Stimulated activated CD4-positive, alpha-beta T cell treated with anti-CD3 and anti-CD28 coated beads, Interleukin-12 subunit alpha, Interleukin-12 subunit beta, amount 100 ng/mL, for 24 hours (primary cell): ENCODE measurements around the gene FAM181B.
A peak's percentile ranks its signal among the peaks of the same experiment; 100 is the strongest.

Experiments used
- DNase-seq, 2 experiments: peaks; one replicate each; pipeline ENCODE4 v3.0.0-alpha.2; 2020; ENCODE audit warnings: low read depth in 2 of 2

The FAM181B gene, protein sequence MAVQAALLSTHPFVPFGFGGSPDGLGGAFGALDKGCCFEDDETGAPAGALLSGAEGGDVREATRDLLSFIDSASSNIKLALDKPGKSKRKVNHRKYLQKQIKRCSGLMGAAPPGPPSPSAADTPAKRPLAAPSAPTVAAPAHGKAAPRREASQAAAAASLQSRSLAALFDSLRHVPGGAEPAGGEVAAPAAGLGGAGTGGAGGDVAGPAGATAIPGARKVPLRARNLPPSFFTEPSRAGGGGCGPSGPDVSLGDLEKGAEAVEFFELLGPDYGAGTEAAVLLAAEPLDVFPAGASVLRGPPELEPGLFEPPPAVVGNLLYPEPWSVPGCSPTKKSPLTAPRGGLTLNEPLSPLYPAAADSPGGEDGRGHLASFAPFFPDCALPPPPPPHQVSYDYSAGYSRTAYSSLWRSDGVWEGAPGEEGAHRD

DNA sequence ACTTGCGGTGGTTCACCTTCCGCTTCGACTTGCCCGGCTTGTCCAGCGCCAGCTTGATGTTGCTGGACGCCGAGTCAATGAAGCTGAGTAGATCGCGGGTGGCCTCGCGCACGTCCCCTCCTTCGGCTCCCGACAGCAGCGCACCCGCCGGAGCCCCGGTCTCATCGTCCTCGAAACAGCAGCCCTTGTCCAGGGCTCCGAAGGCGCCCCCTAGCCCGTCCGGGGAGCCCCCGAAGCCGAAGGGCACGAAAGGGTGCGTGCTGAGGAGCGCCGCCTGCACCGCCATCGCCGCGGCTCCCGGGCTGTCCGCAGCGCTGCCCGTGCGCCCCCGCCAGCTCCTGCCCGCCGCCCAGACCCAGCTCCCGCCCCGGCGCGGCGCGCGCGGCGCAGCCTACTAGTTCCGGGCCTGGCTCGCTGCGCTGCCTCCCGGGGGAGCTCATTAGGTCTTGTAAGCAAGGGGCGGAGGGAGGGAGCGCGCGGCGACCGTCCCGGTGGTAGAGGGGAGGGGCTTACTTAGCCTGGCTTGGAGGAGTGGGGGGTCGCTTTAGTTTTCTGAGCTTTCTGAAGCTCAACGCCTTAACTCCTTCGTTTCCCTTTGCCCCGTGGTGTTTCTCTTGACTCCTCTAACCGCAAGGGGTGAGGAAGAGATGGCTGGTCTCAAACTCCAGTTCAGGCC is at the start of gene FAM181B:
TSS of gene FAM181B (minus strand) at position 421 of the 676 bp plus-strand sequence. CDS start at position 286, 135 bp downstream.
- DNase-seq, result peak in 1 of 2 experiments; percentile 25

DNA sequence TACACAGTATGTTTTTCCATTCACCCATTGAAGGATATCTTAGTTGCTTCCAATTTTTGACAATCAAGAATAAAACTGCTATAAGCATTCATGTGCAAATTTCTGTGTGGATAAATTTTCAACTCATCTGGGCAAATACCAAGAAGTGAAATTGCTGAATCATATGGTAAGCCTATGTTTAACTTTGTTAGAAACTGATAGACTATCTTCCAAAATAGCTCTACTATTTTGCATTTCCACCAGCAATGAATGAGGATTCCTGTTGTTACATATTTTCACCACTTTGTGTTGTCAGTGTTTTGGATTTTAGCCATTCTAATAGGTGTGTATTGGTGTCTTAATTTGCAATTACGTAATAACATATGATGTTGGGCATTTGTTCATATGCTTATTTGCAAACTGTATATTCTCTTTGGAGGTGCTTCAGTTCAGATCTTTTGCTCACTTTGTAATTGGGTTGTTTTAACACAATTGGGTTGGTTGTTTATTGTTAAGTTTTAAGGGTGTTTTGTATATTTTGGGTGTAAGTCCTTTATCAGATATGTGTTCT is 49.2 kb upstream of the FAM181B start:
- DNase-seq, result no peak

- no peak for DNase-seq
These were observed 45.1 kb upstream of the FAM181B start for GRCh38 chr11:82778776-82779175.

GRCh38 chr11:82776377-82776776 is 42.7 kb upstream of the FAM181B start:
- no peak for DNase-seq

- peak in 1 of 2 experiments; percentile 16 for DNase-seq
These were observed 42.2 kb upstream of the FAM181B start for GRCh38 chr11:82775736-82776346.

- DNase-seq, result no peak
These were observed 41.6 kb upstream of the FAM181B start for GRCh38 chr11:82775218-82775617.

DNA sequence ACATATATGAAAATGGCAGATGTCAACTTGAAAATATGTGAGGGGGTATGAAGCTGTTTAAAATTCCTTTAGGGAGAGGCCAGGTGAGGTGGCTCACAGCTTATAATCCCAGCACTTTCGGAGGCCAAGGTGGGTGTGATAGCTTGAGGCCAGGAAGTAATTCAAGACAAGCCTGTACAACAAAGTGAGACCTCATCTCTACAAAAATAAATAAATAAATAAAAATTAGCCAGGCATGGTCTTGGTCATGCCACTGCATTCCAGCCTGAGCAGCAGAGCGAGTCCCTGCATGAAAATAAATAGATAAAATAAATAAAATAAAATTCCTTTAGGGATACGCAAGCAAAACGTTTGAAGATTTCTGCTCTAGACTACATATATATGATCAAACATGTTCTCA is 38.1 kb upstream of the FAM181B start:
- no peak for DNase-seq

- DNase-seq, result no peak
These were observed 33.5 kb upstream of the FAM181B start for GRCh38 chr11:82767123-82767522.

DNA sequence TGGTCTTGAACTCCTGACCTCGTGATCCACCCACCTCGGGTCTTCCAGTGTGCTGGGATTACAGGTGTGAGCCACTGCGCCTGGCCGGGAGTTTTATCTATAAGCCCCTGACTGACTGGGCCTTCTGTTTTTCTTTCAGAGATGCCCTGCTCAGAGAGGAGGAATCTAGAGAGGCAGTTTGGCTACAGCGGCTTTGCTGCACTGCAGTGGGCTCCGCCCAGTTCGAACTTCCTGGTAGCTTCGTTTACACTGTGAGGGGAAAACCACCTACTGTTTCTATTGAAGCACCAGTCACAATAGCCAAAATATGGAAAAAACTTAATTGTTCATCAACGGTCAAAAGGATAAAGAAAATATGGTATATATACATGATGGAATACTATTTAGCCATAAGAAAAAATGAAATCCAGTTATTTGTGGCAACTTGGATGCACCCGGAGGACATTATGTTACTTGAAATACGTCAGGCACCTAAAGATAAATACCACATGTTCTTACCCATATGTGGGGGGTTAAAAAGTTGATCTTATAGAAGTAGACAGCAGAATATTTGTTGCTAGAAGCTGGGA is 31.9 kb upstream of the FAM181B start:
- DNase-seq, result no peak

DNA sequence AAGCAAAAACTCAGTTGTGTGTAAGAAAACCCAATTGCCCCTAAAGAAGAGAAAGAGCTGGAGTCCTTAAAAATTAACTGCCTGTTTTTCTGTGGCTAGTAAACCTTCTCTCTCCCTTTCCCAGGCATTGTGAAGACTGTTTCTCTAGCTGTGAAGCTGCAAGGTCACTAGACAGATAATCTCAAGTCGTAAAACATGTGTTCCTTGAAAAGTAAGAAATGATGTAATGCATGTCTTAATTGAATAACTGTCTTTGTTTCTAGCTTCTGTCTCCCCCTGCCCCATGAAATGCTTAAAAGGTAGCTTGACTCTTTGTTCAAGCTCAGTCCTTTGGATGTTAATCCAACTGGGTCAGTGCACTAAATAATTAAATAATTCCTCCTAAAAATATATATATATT is 29.5 kb upstream of the FAM181B start:
- no peak for DNase-seq

DNA sequence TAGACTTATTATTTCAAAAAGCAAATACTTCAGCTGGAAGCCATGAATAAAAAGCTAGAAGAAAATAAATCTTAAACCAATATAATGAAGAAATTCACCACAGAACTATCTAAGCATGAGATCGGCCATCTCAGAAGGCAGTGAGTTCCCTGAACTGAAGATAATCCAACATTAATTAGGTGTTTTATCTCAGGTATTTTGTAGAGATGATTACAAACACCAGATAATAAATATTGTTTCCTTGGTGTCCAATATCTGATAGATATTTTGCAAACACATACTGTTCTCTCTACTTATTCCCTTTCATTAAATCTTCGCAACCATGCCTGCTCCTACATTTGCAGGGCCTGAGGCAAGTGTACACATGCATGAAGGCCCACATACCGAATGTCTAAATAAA is 26.0 kb upstream of the FAM181B start:
- DNase-seq, result no peak

GRCh38 chr11:82757660-82758357 is 24.1 kb upstream of the FAM181B start:
- no peak for DNase-seq

- DNase-seq, result no peak
These were observed 23.3 kb upstream of the FAM181B start for GRCh38 chr11:82756765-82757639.

DNA sequence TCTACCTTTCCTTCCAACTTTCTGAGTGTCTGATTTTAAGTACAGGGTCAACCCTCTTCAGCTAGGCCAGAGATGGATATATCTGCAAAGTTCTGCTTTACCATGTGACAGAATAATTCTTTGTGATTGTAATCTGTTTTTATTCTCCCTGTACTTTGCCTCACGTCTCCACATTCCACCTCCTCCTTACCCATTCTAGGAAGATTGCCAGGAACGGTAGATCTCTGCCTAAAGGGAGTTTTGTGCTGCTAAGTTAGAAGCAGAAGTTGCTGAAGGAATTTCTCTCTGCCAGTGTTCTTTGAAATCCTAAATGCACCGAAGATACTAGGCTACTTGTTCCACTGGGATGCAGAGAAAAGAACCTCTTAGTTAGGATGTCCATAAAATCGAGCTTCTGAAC is 20.7 kb upstream of the FAM181B start:
- no peak for DNase-seq

DNA sequence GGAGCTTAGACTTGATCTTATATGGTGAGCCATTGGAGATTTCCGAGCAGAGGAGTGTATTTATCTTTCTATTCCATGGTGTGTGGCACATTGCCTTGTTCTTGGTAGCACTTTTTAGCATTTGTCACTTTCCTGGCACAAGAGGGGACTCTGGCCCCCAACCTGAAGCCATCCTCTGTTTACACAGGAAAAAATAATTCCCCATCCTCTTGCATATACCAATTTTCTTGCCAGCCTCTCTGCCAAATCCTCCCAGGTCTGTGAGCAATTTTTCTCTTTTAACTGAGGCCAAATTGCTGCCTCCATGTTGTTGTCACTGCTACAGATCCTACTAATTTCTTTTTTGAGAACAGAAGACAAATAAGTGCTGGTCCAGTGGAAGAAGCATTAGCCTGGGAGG is 20.3 kb upstream of the FAM181B start:
- DNase-seq, result no peak

DNA sequence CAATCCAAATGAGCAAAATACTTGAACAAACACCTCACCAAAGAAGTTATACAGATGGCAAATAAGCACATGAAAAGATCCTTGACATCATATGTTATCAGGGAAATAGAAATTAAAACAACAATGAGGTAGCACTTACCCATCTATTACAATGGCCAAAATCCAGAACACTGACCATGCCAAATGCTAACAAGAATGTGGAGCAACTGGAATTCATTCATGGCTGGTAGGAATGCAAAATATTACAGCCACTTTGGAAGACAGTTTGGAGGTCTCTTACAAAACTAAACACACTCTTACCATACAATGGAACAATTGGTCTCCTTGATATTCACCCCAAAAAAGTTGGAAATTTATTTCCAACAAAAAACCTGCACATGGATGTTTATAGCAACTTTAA is 19.1 kb upstream of the FAM181B start:
- no peak for DNase-seq

- DNase-seq, result no peak
These were observed 17.0 kb upstream of the FAM181B start for GRCh38 chr11:82750643-82751139.

- no peak for DNase-seq
These were observed 13.8 kb upstream of the FAM181B start for GRCh38 chr11:82747471-82747870.

- no peak for DNase-seq
These were observed 4.4 kb upstream of the FAM181B start for GRCh38 chr11:82738091-82738490.

- no peak for DNase-seq
These were observed 436 bp upstream of the FAM181B start for GRCh38 chr11:82734120-82734479.
